Bronchial epithelial cell (primary cell): Measurements from ENCODE around the gene ZKSCAN1. TPM values are rescaled to one million over a fixed set of nuclear protein-coding genes. Genes with fewer than 3 reads are reported as not detected.
A peak's percentile ranks its signal among the peaks of the same experiment; 100 is the strongest.
"Not testable (repeated sequence)": the region's sequence is repeated elsewhere in the genome, so short reads cannot be mapped to it uniquely, and the experiment has no call there.

Experiments used
- DNase-seq: peaks from one replicate; pipeline ENCODE4 v3.0.0-alpha.2; 2010; ENCODE audit warnings: low read depth
- FAIRE-seq: peaks from 2 replicates; lab custom pipeline; 2011; peaks lifted over from hg19 to GRCh38; lab: Jason Lieb, UNC
- H3K27me3 ChIP-seq: 2 replicates; pipeline ENCODE4 v1.5.1; 2011; ENCODE audit warnings: low read length; ENCODE audit not compliant: control insufficient read depth, insufficient read depth
- H3K36me3 ChIP-seq: 2 replicates; pipeline ENCODE4 v1.5.1; 2011; ENCODE audit warnings: low read length; ENCODE audit not compliant: control insufficient read depth, insufficient read depth
- H3K4me3 ChIP-seq: 2 replicates; pipeline ENCODE4 v1.5.1; 2011; ENCODE audit warnings: mild to moderate bottlenecking, low read depth, low read length, control low read depth
- CTCF ChIP-seq: IDR thresholded peaks from 2 replicates; pipeline ENCODE4 v1.5.1; 2011; ENCODE audit warnings: mild to moderate bottlenecking, moderate library complexity, low read length, control low read depth, inconsistent platforms; ENCODE audit not compliant: insufficient read depth, severe bottlenecking
- total RNA-seq: library from RNA; depleted of rRNA; stranded (reverse); fragments of >200 nt; gene quantifications from 2 replicates; pipeline ENCODE4 v1.2.1, GENCODE V29; 2014

The ZKSCAN1 gene
- total RNA-seq: 25.0 and 33.2 TPM in 2 replicates

- TF ChIP-seq CTCF: no peak
- no peaks in the 10 kb centered on the region for H3K27me3 ChIP-seq
- FAIRE-seq: no peak
- no peaks in the 10 kb centered on the region for H3K36me3 ChIP-seq
- peak; percentile 78 for DNase-seq
- peak within 1 kb of the TSS; percentile 92 for H3K4me3 ChIP-seq
These were observed at the start of gene ZKSCAN1 for GRCh38 chr7:100015232-100016214. Gene ZKSCAN1, plus strand, starts transcription at chr7:100015596. Its CDS starts 7,911 bp downstream, at chr7:100023507.

- FAIRE-seq (no peak), DNase-seq (no peak)
- no peaks in the 10 kb centered on the region for H3K27me3 ChIP-seq
- no peak overlapping the region for H3K4me3 ChIP-seq
- no peak for TF ChIP-seq CTCF
- no peaks in the 10 kb centered on the region for H3K36me3 ChIP-seq
These were observed 46.1 kb upstream of the ZKSCAN1 start for GRCh38 chr7:99969298-99969697.

- H3K27me3 ChIP-seq, DNase-seq, H3K4me3 ChIP-seq, FAIRE-seq, H3K36me3 ChIP-seq: not testable (repeated sequence)
These were observed 45.6 kb upstream of the ZKSCAN1 start for GRCh38 chr7:99969813-99970212.

GRCh38 chr7:99971242-99971641, 44.2 kb upstream of the ZKSCAN1 start:
- DNase-seq (no peak), FAIRE-seq (no peak)
- no peak for TF ChIP-seq CTCF
- Histone ChIP-seq H3K27me3 (no peaks in the 10 kb centered on the region), H3K36me3 (no peaks in the 10 kb centered on the region), H3K4me3 (no peak overlapping the region)

- FAIRE-seq, H3K36me3 ChIP-seq, H3K27me3 ChIP-seq, H3K4me3 ChIP-seq: not testable (repeated sequence)
- DNase-seq: peak; percentile 23
These were observed 41.6 kb upstream of the ZKSCAN1 start for GRCh38 chr7:99973817-99974216.

- no peak for TF ChIP-seq CTCF
- no peak overlapping the region for H3K4me3 ChIP-seq
- DNase-seq: no peak
- H3K36me3 ChIP-seq: no peaks in the 10 kb centered on the region
- FAIRE-seq: no peak
- H3K27me3 ChIP-seq: no peaks in the 10 kb centered on the region
These were observed 40.7 kb upstream of the ZKSCAN1 start for GRCh38 chr7:99974681-99975080.
